SKM-1 treated with dmso at 0.1 percent for 144 hours (cell line): ENCODE data around the gene RBM20.

Experiments used
- DNase-seq: peaks from one replicate; lab custom pipeline; 2025; ENCODE audit not compliant: unreplicated experiment; lab: John Stamatoyannopoulos, UW

Gene RBM20

DNA sequence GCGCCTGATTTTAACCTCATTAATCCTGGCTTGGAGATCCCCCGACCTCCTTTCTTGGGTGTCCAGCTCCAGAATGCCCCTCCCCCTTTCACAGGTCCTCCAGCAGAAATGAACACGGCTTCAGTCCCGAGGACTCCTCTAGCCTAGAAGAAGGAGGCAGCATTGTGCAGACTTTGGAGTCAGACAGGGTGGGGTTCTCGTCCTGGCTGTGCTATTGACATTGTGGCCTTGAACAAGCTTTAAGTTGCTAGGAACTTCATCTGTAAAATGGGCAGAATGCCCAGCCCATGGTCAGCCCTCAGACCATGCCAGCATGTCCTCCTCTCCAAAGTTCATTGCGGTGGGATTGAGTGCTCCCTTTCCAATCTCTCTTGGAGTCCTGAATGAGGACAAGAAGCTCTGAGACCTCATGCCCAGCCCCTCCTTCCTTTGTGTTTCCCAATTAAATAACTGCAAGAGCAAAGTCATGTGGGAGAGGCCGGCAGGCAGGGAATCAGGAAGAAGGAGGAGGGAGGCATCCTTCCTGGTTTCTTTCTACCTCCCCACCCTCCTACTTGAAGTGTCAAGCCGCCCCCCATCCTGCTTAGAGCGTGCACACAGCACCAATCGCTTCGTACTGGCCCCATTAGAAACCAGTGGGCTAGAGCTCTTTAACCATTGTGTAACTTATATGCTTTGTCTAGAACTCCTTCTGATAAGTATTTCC, 86.4 kb downstream of the RBM20 start:
- DNase-seq = no peak

DNA sequence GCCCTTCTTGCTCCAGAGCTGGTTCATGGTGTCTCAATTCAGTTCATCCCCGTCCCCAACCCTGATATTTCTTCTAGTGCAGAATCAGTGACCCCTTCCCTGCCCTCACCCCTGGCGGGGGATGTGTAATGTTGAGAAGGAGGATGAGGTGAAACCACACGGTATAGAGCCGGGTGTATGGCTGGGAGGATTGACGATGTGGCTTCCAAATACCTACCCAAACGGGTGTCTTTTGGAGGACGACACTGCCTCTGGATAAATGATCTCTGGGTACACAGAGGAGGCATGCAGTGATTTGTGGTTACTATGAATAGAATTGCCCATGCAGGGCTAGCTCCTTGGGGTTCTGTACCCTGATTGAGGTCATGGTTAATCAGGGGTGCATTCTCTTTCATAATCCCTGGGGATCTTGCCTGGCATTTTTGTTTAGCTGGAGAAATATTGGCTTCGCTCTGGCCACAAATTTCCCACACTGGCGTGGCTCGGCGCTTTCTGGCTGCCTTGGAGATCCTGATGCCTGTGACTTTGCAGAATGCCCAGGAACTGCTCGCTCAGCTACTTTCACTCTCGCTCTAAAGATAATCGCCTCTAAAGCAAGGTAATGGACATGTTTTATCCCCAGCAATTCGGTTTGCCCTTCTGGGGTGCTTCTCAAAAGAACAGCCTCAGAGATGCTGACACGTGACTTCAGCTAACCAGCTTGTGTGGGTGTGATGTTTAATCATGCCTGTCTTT, 89.2 kb downstream of the RBM20 start:
- DNase-seq = no peak

DNA sequence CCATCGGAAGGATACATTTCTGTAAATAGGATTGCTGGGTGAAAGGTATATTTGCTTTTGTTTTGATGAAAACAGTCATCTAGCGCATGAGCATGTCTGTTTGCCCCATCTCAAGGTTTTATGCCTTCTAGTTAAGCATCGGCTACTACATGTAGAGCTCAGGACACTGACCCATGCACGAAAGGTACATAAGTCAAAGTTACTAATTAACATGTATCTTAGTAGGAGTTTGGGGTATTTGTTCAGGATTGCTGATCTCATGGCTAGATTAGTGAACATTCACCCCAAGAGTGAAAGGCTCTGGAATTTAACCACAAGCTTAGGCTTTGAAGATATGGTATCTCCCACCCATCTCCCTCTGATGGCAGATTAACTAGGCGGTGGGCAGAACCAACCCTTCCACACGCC, 91.5 kb downstream of the RBM20 start:
- no peak for DNase-seq

GRCh38 chr10:110737886-110738634, 93.9 kb downstream of the RBM20 start:
- no peak for DNase-seq

DNA sequence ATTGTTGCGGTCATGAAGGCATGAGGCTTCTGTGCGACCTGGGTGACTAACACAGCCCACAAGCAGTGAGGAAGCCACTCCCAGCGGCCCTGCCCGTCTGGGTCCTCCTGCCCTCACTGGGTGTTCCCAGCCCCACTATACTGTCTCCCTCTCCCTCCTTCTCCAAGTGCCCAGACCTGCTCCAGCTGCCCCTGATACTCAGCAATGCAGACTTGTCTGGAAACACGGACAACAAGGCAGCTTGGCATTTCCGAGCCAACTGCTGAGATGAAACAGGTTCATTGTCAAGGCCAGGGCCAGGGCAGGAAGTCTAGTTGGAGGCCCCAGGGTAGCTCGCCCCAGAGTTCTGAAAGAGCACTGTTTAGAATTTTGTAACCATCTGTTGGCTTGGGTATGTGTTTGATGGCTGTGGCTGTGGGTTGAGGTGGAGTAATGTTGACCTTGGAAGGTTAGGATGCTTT, 95.7 kb downstream of the RBM20 start:
- DNase-seq = no peak

DNA sequence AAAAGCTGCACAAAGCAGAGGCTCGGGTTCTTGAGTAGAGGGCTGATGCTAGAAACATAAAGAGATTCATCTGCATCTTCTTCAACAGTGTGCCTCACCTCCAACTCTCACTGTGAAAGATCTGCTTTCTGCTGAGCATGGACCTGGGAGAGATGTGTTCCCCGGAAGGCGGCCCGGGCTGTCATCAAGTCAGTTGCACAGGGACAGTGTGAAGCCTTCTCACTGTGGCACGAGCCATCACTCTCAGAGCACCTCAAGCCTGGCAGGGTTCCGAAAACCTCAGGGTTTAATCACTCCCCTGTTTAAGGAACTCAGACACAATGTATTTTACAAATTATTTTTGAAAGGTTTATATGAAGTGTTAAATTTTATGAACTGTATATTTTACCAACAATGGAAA, 98.7 kb downstream of the RBM20 start:
- DNase-seq = no peak

DNA sequence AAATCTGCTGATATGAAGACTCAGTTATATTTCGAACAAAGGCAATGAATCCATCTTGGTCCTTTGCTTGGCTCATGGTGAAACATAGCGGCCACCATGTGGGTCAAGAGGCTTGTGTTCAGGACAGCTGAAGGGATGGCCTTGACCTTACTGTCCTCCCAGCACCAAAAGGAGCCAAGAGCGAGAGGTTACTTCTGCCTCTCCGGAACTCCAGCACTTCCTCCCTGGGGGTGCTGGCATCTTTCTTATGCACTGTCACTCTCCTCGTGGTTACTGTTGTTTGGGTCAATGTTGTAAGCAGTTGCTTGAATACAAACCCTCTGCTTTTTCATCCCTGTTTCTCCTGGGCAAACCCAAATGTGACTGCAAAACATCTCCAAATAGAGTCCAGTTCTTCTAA, 100.6 kb downstream of the RBM20 start:
- peak; percentile 8 for DNase-seq

DNA sequence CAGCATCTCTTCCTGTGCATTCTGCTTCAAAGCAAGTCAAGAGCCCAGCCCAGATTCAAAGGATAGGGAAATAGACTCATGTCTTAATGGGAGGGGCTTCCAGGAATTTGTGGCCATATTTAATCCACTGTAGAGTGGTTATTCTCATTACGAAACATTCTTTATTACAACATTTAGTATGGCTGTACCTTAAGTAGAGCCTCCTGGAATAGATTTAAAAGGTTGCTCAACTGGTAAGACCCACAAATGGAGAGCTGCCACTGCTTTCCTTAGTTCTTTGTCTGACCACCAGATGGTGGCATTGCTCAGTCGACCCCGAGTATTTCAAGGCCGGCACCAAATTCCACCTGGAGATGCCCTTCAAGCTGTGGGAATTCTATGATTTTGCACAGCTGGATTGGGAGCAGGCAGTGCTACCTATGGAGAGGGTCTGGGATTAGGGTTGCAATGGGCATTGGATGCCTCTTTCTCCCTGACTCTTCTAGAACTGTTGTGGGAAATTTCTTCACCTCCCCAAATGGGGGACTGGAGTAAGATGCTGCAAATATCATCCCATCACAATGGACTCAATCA, 102.2 kb downstream of the RBM20 start:
- peak; percentile 59 for DNase-seq

DNA sequence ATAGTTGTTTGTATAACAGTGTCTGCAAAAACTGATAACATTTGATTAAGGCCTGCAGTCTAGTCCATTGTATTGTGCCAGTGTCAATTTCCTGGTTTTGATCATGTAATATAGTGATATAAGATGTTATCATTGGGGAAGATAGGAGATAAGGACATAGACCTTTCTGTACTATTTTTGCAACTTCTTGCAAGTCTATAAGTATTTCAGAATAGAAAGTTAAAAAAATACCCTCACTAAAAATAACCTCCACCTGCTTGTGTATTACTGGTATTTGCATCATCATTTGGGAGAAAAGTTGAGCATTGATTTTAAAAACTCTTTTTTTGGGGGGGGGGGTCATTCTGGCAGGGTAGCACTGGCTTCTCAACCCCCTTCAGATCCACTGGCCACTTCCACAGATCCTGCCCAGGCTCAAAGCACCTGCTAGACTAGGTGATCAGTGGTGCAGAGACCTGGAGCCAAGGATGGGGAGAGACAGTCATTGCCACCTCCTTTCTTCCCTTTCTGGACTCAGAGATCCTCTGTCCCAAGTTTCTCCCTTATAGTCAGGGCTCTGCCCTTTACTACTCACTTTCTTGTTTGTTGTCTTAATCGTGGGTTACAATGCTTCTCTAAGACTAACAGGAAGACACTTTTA, 103.0 kb downstream of the RBM20 start:
- no peak for DNase-seq

DNA sequence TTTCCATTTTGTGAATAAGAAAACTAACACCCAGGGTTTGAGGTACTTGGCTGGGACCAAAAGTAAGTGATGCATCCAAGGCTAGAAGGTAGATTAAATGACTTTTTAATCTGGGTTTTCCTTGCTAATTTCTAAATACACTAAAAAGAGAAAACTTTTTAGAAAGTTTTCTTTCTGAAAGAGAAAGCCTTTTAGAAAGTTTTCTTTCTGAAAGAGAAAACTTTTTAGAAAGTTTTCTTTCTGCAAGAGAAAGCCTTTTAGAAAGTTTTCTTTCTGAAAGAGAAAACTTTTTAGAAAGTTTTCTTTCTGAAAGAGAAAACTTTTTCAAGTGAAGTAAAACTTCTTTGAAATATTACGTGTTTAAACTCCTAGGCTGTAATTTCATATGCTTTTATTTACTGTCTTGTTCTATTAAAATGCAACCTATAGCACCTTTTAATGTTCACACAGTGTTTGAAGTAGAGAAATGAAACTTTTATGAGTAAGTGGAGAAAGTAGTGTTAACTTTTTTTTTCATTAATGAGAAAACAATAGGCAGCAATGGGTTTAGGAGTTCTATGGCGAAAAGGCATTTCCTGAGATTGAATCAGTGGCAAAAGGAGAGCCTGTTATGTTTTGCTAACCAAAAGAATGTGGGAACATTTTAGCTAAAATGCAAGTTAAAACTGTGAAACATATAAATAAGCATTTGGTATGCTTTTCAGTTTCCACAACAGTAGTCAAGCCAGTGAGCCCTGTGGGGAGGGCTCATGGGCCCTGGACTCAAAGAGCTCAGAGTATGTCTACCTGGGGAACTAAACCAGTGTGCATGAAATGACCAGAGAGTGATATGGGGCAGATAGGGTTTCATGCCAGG, 103.7 kb downstream of the RBM20 start:
- no peak for DNase-seq

- DNase-seq = no peak
Observed at GRCh38 chr10:110748970-110749369, 104.8 kb downstream of the RBM20 start.

DNA sequence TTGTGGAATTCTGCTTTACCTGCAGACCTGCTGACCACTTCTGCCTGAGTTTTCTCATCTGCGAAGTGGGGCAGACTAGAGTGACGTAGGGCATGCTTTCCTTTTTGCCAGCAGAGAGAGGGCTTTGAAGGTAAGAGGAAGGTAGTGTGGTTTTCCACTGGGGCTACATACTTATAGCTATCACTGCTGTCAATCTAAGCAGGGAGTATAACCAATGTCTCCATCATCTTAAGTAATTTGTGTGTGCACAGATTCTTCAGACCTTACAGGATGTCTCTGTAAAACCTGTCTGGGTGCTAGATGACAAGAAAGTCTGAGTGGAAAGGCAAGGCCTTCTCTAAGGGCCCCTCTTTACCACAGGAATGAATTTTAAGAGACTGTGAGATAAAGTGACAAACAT, 106.8 kb downstream of the RBM20 start:
- DNase-seq = no peak

DNA sequence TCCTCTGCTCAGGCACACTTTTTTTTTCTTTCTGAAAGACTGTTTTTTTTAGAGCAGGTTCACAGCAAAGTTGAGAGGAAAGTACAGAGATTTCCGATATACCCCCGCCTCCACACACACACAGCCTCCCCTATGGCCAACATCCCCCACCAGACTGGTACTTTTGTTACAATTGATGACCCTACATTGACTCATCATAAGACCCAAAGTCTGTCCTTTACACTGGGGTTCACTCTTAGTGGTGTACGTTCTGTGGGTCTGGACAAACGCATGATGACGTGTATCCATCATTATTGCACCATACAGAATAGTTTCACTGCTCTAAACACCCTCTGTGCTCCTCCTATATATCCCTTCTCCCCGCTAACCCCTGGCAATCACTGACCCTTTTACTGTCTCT, 107.7 kb downstream of the RBM20 start:
- DNase-seq = no peak

DNA sequence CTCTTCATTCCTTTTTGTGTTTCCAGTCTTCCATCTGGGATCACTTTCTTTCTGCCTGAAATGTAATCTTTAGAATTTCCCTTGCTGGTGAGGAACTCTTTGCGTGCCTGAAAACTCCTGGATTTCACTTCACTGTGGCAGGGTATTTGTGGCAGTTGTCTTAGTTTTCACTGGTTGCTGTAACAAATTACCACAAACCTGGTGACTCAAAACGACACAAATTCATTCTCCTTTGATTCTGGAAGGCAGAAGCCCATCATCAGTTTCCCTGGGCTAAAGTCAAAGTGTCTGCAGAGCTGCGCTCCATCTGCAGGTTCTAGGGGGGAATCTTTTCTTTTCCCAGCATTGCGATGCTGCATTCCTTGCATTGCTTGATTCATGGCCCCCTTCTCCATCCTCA, 109.3 kb downstream of the RBM20 start:
- DNase-seq = no peak

DNA sequence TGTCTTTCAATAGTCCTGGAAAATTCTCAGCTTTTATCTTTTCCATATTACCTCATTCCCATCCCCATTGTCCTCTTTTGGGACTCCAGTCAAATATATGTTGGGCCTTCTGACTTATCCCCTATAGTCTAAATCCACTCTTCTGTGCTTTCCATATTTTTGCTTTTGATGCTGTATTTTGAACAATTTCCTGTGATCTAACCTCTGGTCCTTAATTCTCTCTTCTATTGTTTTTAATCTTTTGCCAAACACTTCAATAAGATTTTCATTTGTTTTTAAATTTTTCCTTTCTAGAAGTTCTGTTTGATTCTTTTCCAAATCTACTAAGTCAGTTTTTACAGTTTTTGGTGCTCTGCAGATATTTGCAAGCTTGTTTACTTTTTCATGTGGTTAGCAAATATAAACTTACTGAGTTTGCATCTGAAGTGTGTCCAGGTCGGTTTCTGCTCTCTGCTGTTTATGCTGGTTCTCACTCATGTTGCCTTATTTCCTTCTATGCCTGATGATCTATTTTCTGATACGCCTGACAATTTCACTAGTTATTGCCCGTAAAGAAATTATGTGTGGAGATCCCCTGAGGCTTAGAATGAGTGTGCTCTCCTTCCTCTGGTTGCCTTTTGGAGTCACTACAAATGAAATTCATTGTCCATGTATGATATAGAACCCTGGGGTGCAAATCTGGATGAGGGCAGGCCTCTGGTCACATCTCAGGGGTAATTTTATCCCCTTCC, 110.4 kb downstream of the RBM20 start:
- DNase-seq = no peak

GRCh38 chr10:110755781-110756180, 111.6 kb downstream of the RBM20 start:
- no peak for DNase-seq

DNA sequence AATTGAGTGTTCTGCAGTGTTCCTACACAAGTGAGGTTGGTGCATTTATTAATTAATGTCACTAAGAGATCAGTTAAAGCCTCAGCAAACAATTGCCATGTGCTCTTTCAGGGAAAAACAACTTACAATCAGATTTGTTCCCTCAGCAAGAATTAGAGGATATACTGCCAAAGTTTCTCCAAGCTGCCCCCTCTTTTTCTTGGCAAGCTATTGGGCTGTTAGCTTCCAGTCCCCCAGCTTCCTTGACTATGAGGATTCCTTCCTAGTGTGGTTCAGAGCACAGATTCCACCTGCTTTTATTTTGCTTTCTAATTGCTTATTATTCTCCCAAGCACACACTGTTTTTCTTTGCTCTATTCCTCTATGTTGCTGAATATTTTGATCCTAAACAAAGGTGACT, 112.7 kb downstream of the RBM20 start:
- DNase-seq = no peak

DNA sequence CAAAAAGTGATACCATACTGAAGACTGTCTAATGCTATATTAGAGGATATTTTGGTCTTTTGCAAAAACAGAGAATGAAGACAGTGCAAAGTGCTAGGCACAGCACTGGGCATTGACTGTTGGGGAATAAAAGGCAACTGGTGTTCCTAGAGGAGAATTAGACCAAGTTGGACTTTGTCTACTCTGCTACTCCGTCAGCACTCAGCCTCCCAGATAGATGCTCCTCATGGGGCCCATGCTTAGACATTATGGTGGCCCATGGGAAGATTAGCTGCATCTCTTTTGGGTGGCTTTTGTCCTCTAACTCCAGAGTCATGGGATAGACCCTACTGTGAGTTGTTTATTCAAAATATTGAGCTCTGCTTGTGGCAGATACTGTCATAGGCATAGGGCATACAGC, 113.5 kb downstream of the RBM20 start:
- DNase-seq = no peak

GRCh38 chr10:110758128-110758765, 114.1 kb downstream of the RBM20 start:
- DNase-seq = no peak
